ENCODE measurements around the gene ACE2.
A peak's percentile ranks its signal among the peaks of the same experiment; 100 is the strongest.

The ACE2 gene

DNA sequence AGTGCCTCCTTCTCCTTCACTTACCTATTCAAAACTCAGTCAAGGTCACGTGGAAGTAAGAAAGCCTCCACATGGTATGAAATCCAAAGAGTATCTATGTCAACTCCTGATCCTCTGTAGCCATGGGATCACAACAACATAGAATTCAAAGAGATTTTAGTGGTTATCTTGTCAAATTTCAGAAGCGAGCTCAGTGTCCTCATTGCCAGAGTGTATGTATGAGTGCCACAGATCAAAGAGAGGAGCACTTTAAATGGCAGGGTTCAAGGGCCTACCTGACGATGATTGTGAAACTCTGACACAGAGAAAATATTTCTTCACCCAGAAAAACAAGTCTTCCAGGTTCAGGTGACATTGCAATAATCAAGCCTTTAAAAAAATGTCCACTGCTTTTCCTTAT lies 1.2 kb upstream of the ACE2 start:
- no peak overlapping the region for H3K4me3 ChIP-seq (ENCODE audit: low read depth, low read length)
- no peak overlapping the region for H4K8ac ChIP-seq (ENCODE audit: low read depth, low read length)
- no CpG with 5 or more reads among the region's 3 CpGs for WGBS (ENCODE audit: extremely low coverage, insufficient coverage, insufficient read length)
- H4K12ac ChIP-seq (ENCODE audit: low read depth, low read length), result no peak overlapping the region
- no peak overlapping the region for H4K91ac ChIP-seq (ENCODE audit: low read depth, low read length)
- no peak overlapping the region for H2BK12ac ChIP-seq (ENCODE audit: low read length)
- no peaks in the 10 kb centered on the region for H3K9me3 ChIP-seq (ENCODE audit: insufficient read depth, low read depth, low read length)
- H3K14ac ChIP-seq (ENCODE audit: low read length), result no peak overlapping the region
- no peak overlapping the region for H3K27ac ChIP-seq (ENCODE audit: low read depth, low read length)
- no peak overlapping the region for H2BK120ac ChIP-seq (ENCODE audit: insufficient read depth, low read length, poor library complexity)
- H3K79me2 ChIP-seq (ENCODE audit: control insufficient read depth, insufficient read depth, low read length, poor library complexity), result no peaks in the 10 kb centered on the region
- peaks cover 0 to 4% of the 10 kb centered on the region in 2 experiments for H3K4me1 ChIP-seq (ENCODE audit: control insufficient read depth in 1 of 2, insufficient read depth in 2 of 2, low read length in 2 of 2)
- H3K18ac ChIP-seq (ENCODE audit: low read length), result no peak overlapping the region
- peak; percentile 16 to 78 for DNase-seq
- H3K9ac ChIP-seq (ENCODE audit: low read length), result no peak overlapping the region
- no peak overlapping the region for H2BK5ac ChIP-seq (ENCODE audit: low read depth, low read length, poor library complexity)
- H2AFZ ChIP-seq (ENCODE audit: insufficient read depth, low read length, poor library complexity), result no peak overlapping the region
- H2AK5ac ChIP-seq (ENCODE audit: low read length), result no peak overlapping the region
- H3K36me3 ChIP-seq (ENCODE audit: control insufficient read depth in 1 of 2, insufficient read depth in 2 of 2, low read length in 2 of 2), result no peaks in the 10 kb centered on the region
- H3K23ac ChIP-seq (ENCODE audit: low read length), result no peak overlapping the region
- H3K27me3 ChIP-seq (ENCODE audit: insufficient read depth, low read length), result no peaks in the 10 kb centered on the region
- H3K4ac ChIP-seq (ENCODE audit: low read depth, low read length), result no peak overlapping the region
- no peak overlapping the region for H3K4me2 ChIP-seq (ENCODE audit: low read length)
- peaks cover 3% of the 10 kb centered on the region for H3K79me1 ChIP-seq (ENCODE audit: low read length)

DNA sequence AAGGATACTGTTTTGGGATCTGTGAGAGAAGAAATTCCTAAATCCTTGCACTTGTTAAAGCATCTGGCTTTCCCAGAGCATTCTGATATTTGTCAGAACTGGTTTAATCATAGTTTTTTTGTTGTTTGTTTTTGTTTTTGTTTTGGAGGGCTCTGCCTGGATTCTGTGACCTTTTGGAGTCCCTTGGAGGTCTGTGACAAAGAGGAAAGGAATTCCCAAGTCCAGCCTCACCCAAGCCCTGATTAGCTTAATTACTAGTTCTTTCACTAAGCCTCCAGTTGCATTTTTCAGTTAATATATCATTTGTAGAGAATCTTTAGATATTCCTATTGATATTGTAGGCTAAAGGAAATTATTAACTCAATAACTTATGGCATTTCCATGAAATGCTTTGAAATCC lies 711 bp downstream of the ACE2 start:
- no peak overlapping the region for H3K23ac ChIP-seq (ENCODE audit: low read length)
- peaks cover 3% of the 10 kb centered on the region for H3K79me1 ChIP-seq (ENCODE audit: low read length)
- no peak overlapping the region for H2AFZ ChIP-seq (ENCODE audit: insufficient read depth, low read length, poor library complexity)
- H3K4me2 ChIP-seq (ENCODE audit: low read length), result no peak overlapping the region
- no peaks in the 10 kb centered on the region for H3K79me2 ChIP-seq (ENCODE audit: control insufficient read depth, insufficient read depth, low read length, poor library complexity)
- no peaks in the 10 kb centered on the region for H3K27me3 ChIP-seq (ENCODE audit: insufficient read depth, low read length)
- no peak overlapping the region for H2BK5ac ChIP-seq (ENCODE audit: low read depth, low read length, poor library complexity)
- no peak overlapping the region for H3K14ac ChIP-seq (ENCODE audit: low read length)
- no peak overlapping the region for H3K9ac ChIP-seq (ENCODE audit: low read length)
- no peak overlapping the region for H4K12ac ChIP-seq (ENCODE audit: low read depth, low read length)
- H3K4me1 ChIP-seq (ENCODE audit: control insufficient read depth in 1 of 2, insufficient read depth in 2 of 2, low read length in 2 of 2), result peaks cover 0 to 4% of the 10 kb centered on the region in 2 experiments
- H3K36me3 ChIP-seq (ENCODE audit: control insufficient read depth in 1 of 2, insufficient read depth in 2 of 2, low read length in 2 of 2), result no peaks in the 10 kb centered on the region
- no peaks in the 10 kb centered on the region for H3K9me3 ChIP-seq (ENCODE audit: insufficient read depth, low read depth, low read length)
- DNase-seq, result peak in 1 of 2 donors; percentile 61
- no peak overlapping the region for H4K91ac ChIP-seq (ENCODE audit: low read depth, low read length)
- no peak overlapping the region for H3K27ac ChIP-seq (ENCODE audit: low read depth, low read length)
- H3K4ac ChIP-seq (ENCODE audit: low read depth, low read length), result no peak overlapping the region
- no peak overlapping the region for H2BK120ac ChIP-seq (ENCODE audit: insufficient read depth, low read length, poor library complexity)
- no peak overlapping the region for H3K4me3 ChIP-seq (ENCODE audit: low read depth, low read length)
- no peak overlapping the region for H3K18ac ChIP-seq (ENCODE audit: low read length)
- H2AK5ac ChIP-seq (ENCODE audit: low read length), result no peak overlapping the region
- no peak overlapping the region for H4K8ac ChIP-seq (ENCODE audit: low read depth, low read length)
- H2BK12ac ChIP-seq (ENCODE audit: low read length), result no peak overlapping the region

DNA sequence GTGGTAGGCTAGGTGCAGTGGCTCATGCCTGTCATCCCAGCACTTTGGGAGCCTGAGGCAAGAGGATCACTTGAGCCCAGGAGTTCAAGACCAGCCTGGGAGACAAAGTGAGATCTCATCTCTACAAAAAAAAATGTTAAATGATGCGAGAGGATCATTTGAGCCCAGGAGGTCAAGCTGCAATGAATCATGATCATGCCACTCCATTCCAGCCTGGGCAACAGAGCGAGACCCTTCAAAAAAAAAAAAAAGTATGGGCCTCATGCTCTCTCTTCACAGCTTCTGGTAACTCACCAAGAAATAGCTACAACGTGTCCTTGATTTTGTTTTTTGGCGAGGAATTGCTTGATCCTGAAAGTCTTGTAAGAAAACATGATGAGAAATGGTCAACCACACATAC lies 1.3 kb downstream of the ACE2 start:
- Histone ChIP-seq H3K18ac (ENCODE audit: low read length) (no peak overlapping the region), H2AK5ac (ENCODE audit: low read length) (no peak overlapping the region), H3K4me1 (ENCODE audit: control insufficient read depth in 1 of 2, insufficient read depth in 2 of 2, low read length in 2 of 2) (peaks cover 0 to 4% of the 10 kb centered on the region in 2 experiments), H3K9ac (ENCODE audit: low read length) (no peak overlapping the region), H3K23ac (ENCODE audit: low read length) (no peak overlapping the region), H3K4ac (ENCODE audit: low read depth, low read length) (no peak overlapping the region), H4K91ac (ENCODE audit: low read depth, low read length) (peak overlapping the region; percentile 35), H3K9me3 (ENCODE audit: insufficient read depth, low read depth, low read length) (no peaks in the 10 kb centered on the region), H3K36me3 (ENCODE audit: control insufficient read depth in 1 of 2, insufficient read depth in 2 of 2, low read length in 2 of 2) (no peaks in the 10 kb centered on the region), H4K8ac (ENCODE audit: low read depth, low read length) (no peak overlapping the region), H3K4me3 (ENCODE audit: low read depth, low read length) (no peak overlapping the region), H3K4me2 (ENCODE audit: low read length) (no peak overlapping the region), H3K79me2 (ENCODE audit: control insufficient read depth, insufficient read depth, low read length, poor library complexity) (no peaks in the 10 kb centered on the region), H3K27ac (ENCODE audit: low read depth, low read length) (no peak overlapping the region), H3K27me3 (ENCODE audit: insufficient read depth, low read length) (no peaks in the 10 kb centered on the region), H2BK5ac (ENCODE audit: low read depth, low read length, poor library complexity) (peak overlapping the region; percentile 31), H4K12ac (ENCODE audit: low read depth, low read length) (no peak overlapping the region), H2AFZ (ENCODE audit: insufficient read depth, low read length, poor library complexity) (no peak overlapping the region), H3K14ac (ENCODE audit: low read length) (no peak overlapping the region), H3K79me1 (ENCODE audit: low read length) (peaks cover 3% of the 10 kb centered on the region), H2BK120ac (ENCODE audit: insufficient read depth, low read length, poor library complexity) (peak overlapping the region; percentile 24), H2BK12ac (ENCODE audit: low read length) (peak overlapping the region; percentile 5)
- peak in 1 of 2 donors; percentile 8 for DNase-seq
- WGBS (ENCODE audit: extremely low coverage, insufficient coverage, insufficient read length), result no CpG with 5 or more reads among the region's 4 CpGs

DNA sequence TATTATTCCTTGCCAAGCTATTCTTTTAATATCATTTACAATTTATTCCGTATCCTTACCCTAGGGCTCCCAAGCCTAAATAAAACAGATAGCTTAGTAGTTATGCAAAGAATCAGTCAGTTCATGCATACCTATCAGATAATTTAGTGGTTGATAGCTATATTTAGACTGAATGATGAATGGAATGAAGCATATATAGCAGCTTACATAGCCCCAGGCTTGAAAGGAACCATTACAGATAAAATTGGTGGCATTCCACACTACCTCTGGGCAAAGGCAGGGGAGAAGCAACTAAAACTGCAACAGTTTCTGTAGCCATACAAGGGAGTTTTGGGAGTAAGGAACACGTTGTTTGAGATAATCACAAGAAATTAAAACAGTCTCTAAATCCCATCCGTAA lies 2.7 kb downstream of the ACE2 start:
- no peak overlapping the region for H2AFZ ChIP-seq (ENCODE audit: insufficient read depth, low read length, poor library complexity)

More for the DNA sequence above, 2.7 kb downstream of the ACE2 start:
- H2BK120ac ChIP-seq (ENCODE audit: insufficient read depth, low read length, poor library complexity), result no peak overlapping the region
- H2BK5ac ChIP-seq (ENCODE audit: low read depth, low read length, poor library complexity), result no peak overlapping the region
- peaks cover 0 to 4% of the 10 kb centered on the region in 2 experiments for H3K4me1 ChIP-seq (ENCODE audit: control insufficient read depth in 1 of 2, insufficient read depth in 2 of 2, low read length in 2 of 2)
- WGBS (ENCODE audit: extremely low coverage, insufficient coverage, insufficient read length), result no CpG with 5 or more reads among the region's 3 CpGs
- peak; percentile 44 to 84 for DNase-seq
- H3K9me3 ChIP-seq (ENCODE audit: insufficient read depth, low read depth, low read length), result no peaks in the 10 kb centered on the region
- peaks cover 3% of the 10 kb centered on the region for H3K79me1 ChIP-seq (ENCODE audit: low read length)
- H2AK5ac ChIP-seq (ENCODE audit: low read length), result no peak overlapping the region
- no peak overlapping the region for H3K18ac ChIP-seq (ENCODE audit: low read length)
- H3K14ac ChIP-seq (ENCODE audit: low read length), result no peak overlapping the region
- no peak overlapping the region for H3K4me3 ChIP-seq (ENCODE audit: low read depth, low read length)
- no peak overlapping the region for H4K91ac ChIP-seq (ENCODE audit: low read depth, low read length)
- H3K4ac ChIP-seq (ENCODE audit: low read depth, low read length), result no peak overlapping the region
- H3K27ac ChIP-seq (ENCODE audit: low read depth, low read length), result no peak overlapping the region
- H3K36me3 ChIP-seq (ENCODE audit: control insufficient read depth in 1 of 2, insufficient read depth in 2 of 2, low read length in 2 of 2), result no peaks in the 10 kb centered on the region
- no peak overlapping the region for H2BK12ac ChIP-seq (ENCODE audit: low read length)
- no peaks in the 10 kb centered on the region for H3K79me2 ChIP-seq (ENCODE audit: control insufficient read depth, insufficient read depth, low read length, poor library complexity)
- no peak overlapping the region for H4K8ac ChIP-seq (ENCODE audit: low read depth, low read length)
- no peak overlapping the region for H3K4me2 ChIP-seq (ENCODE audit: low read length)
- H3K9ac ChIP-seq (ENCODE audit: low read length), result no peak overlapping the region
- no peak overlapping the region for H3K23ac ChIP-seq (ENCODE audit: low read length)
- H3K27me3 ChIP-seq (ENCODE audit: insufficient read depth, low read length), result no peaks in the 10 kb centered on the region
- H4K12ac ChIP-seq (ENCODE audit: low read depth, low read length), result no peak overlapping the region
